GM08714 (cell line): ENCODE measurements around the gene OSBP.

Experiments used
- H3K4me3 ChIP-seq: fragments of 200-500 bp; sonication (Bioruptor generic); 2 replicates; pipeline ENCODE4 v1.5.1; 2014; ENCODE audit warnings: mild to moderate bottlenecking, low read length, inconsistent platforms
- ZNF274 ChIP-seq: IDR thresholded peaks from 2 replicates; pipeline ENCODE4 v1.6.1; 2012; ENCODE audit warnings: mild to moderate bottlenecking, low read depth, low read length

OSBP gene

GRCh38 chr11:59575505-59575904 is 40.1 kb downstream of the OSBP start:
- no peak overlapping the region for H3K4me3 ChIP-seq
- no peak for TF ChIP-seq ZNF274

- TF ChIP-seq ZNF274 = no peak
- no peak overlapping the region for H3K4me3 ChIP-seq
Measured at GRCh38 chr11:59574932-59575502, 40.6 kb downstream of the OSBP start.

DNA sequence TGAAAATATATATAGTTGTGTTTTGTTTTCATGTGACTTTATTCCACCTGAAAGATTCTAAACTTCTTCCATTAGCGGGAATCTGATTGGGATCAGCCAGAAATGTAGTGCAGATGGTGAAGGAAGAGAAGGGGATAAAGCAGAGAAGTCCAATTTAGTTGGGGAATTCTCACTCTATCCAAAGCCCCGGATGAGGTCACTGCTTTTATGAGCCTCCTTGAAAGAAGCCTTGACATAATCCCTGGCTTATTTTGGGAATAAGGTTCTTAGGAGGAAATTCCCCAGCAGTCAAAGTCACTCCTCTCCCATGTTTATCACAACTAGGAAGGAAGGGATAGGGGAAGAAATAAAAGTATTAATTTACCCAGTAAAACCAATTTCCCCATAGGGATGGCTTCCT is 41.1 kb downstream of the OSBP start:
- no peak for TF ChIP-seq ZNF274

DNA sequence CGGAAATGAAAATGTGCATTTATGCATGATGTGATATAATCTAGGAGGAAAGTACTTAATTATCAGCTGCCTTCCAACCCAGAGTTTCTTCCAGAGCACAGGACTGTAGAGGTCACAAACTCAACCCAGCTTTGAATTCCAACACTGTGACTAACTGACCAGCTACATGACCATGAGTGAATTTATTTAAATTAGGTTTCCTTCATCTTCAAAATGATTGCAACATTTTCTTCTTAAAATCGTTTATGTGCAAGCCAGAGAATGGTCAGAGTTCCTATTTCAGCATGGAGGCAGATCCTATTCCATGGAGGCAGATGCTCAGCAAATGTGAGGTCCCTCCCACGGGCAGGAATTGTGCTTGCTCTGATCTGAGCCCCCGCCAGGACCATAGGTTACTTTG is 42.4 kb downstream of the OSBP start:
- H3K4me3 ChIP-seq = no peak overlapping the region
- TF ChIP-seq ZNF274 = no peak

More for the DNA sequence above, 41.1 kb downstream of the OSBP start:
- H3K4me3 ChIP-seq = no peak overlapping the region

DNA sequence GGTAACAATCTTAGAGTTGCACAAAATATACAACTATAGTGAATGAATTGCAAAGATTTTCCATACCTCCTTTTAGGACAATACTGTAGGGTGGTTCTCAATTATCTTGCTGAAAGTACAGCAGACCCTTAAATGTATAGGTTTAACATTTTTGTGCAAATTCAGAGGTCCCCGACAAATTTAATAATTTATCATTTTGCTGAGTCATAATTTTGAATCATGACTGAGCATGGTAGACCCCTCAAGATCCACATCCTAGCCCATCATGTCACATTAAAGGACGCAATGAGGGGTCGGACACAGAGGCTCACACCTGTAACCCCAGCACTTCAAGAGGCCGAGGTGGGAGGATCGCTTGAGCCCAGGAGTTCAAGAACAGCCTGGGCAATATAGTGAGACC is 43.5 kb downstream of the OSBP start:
- H3K4me3 ChIP-seq = no peak overlapping the region
- no peak for TF ChIP-seq ZNF274

- TF ChIP-seq ZNF274 = no peak
Measured at GRCh38 chr11:59562292-59562691, 53.3 kb downstream of the OSBP start.

DNA sequence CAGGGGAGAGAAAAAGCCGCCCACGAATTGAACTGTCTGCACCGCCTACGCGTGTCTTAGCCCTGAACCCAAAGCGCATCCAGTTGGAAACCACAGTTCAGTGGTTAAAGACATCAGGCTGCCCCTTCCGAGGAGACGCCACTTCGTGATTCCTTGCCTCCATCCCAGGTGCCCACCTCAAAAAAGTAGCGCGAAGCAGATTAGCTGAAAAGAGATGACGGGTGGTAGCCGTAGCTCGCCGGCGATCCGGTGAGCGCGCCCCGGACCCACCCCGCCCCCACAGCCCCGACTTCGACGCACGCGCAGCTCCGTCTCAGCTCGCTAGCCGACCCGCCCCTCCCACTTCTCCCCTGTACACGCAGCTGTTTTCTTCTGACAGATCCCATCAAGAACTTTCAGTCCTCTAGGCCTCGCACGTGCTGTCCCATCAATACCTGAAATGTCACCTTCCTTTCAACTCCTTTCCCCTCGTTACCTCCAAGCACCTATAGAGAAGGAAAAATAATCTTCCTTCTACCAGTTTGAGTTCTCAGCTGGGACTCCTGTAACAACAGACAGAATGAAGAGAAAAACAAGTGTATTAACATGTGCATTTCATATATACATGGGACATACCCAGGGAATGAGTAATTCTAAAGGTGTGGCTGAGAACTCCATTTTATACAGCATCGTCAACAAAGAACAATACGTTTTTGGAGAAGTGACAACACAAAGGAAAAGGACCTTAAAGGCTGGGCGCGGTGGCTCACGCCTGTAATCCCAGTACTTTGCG is 54.7 kb downstream of the OSBP start:
- no peak for TF ChIP-seq ZNF274
- peak overlapping the region; percentile 96 for H3K4me3 ChIP-seq

More at GRCh38 chr11:59562292-59562691, 53.3 kb downstream of the OSBP start:
- H3K4me3 ChIP-seq = no peak overlapping the region

- H3K4me3 ChIP-seq = peak overlapping the region; percentile 96
- TF ChIP-seq ZNF274 = no peak
Measured at GRCh38 chr11:59560290-59560701, 55.3 kb downstream of the OSBP start.

DNA sequence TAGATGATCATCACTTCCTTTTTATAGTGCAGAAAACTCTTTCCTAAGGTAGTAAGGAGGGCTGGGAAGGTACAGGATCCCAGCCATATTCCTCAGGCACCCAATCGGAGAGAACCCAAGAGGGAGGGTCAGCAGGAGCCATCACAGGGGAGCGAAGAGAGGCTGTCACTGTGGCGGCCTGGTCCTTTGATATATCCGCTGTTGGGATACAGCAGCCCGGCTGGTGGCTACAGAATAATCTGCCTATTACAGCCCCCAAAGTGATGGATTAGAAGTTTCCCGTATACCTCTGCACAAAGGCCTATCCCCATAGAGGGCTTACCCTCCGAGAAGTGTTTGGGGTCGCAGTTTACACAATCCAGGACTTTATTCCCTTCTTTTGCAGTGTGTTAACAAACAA is 55.7 kb downstream of the OSBP start:
- H3K4me3 ChIP-seq = peak overlapping the region; percentile 96; the same call in 1 of the 2 replicates
- no peak for TF ChIP-seq ZNF274

DNA sequence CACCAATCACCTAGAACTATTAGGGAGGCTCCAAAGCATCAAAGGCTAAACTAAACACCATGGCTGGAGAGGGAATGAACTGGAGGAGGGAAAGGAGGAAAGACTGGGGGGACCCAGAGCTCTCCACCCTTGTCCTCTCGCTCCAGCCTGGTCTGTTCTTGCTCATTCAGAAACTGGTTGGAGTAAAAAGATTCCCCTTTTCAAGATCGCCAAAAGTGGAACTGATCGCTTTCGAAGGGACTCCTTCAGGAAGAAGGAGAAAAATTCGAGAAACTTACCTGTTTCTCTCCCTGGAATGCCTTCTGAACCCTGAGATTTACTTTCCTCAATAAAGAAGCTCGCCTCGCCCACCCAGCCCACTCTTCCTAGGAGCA is 57.3 kb downstream of the OSBP start:
- TF ChIP-seq ZNF274 = no peak
- H3K4me3 ChIP-seq = no peak overlapping the region; the same call in 1 of the 2 replicates

GRCh38 chr11:59556917-59557348 is 58.6 kb downstream of the OSBP start:
- peak overlapping the region; percentile 84 for H3K4me3 ChIP-seq
- no peak for TF ChIP-seq ZNF274

GRCh38 chr11:59556115-59556916 is 59.3 kb downstream of the OSBP start:
- peak overlapping the region; percentile 84 for H3K4me3 ChIP-seq
- no peak for TF ChIP-seq ZNF274

- TF ChIP-seq ZNF274 = no peak
- peak overlapping the region; percentile 84 for H3K4me3 ChIP-seq
Measured at GRCh38 chr11:59555601-59556114, 59.9 kb downstream of the OSBP start.

DNA sequence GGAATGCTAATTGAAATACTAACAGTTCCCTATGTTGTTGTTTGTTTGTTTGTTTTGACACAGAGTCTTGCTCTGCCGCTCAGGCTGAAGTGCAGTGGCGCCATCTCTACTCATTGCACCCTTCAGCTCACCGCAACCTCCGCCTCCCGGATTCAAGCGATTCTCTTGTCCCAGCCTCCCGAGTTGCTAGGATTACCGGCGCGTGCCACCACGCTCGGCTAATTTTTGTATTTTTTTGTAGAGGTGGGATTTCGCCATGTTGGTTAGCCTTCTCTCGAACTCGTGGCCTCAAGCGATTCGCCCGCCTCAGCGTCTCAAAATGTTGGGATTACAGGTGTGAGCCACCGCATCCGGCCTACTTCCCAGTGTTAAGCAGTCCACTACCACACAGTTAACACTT is 62.3 kb downstream of the OSBP start:
- H3K4me3 ChIP-seq = no peak overlapping the region
- TF ChIP-seq ZNF274 = no peak

DNA sequence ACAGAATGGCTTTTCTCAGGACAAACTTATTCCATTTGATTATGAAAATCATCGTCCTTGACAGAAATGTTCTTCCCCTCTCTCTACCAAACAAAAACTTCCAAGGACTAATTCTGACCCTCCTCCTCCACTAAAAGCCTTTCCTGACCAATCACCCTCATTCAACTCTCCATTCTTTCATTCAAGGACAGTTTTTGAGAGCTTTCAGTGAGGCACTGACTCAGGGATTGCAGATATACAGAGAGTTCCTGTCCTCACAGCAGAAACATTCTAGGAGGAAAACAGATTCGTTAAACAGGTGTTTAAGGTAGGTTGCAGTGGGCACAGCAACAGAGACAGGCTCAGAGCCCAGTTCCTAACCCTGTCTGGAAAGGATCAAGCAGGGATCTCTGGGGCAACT is 62.7 kb downstream of the OSBP start:
- no peak overlapping the region for H3K4me3 ChIP-seq
- TF ChIP-seq ZNF274 = no peak
